KMS-11 (cell line): ENCODE results near the gene FKBP3.

Experiments used
- H2AFZ ChIP-seq: fragments of 200-600 bp; sonication (generic); 2 replicates; pipeline ENCODE4 v1.6.1; 2016; ENCODE audit warnings: antibody characterized with exemption, mixed run types, low read depth
- H3K27ac ChIP-seq: fragments of 200-600 bp; sonication (generic); 2 replicates; pipeline ENCODE4 v1.6.1; 2016; ENCODE audit warnings: mild to moderate bottlenecking, mixed run types
- H3K27me3 ChIP-seq: fragments of 200-600 bp; sonication (generic); 2 replicates; pipeline ENCODE4 v1.6.1; 2017; ENCODE audit warnings: mild to moderate bottlenecking, low read depth, mixed run types, moderate library complexity; ENCODE audit not compliant: insufficient read depth
- H3K36me3 ChIP-seq: fragments of 200-600 bp; sonication (generic); 2 replicates; pipeline ENCODE4 v1.6.1; 2017; ENCODE audit warnings: mild to moderate bottlenecking, mixed run types; ENCODE audit not compliant: insufficient read depth
- H3K4me1 ChIP-seq: fragments of 200-600 bp; sonication (generic); 2 replicates; pipeline ENCODE4 v1.6.1; 2016; ENCODE audit warnings: mild to moderate bottlenecking, low read depth, mixed run types; ENCODE audit not compliant: poor library complexity, severe bottlenecking
- H3K4me2 ChIP-seq: fragments of 200-600 bp; sonication (generic); 2 replicates; pipeline ENCODE4 v1.7.0; 2016; ENCODE audit warnings: mild to moderate bottlenecking, mixed run types
- H3K4me3 ChIP-seq: fragments of 200-600 bp; sonication (generic); IDR thresholded peaks from 2 replicates; pipeline ENCODE4 v1.6.1; 2017; ENCODE audit warnings: low read depth, low read length, mixed read lengths; ENCODE audit not compliant: insufficient read depth
- H3K79me2 ChIP-seq: fragments of 200-600 bp; sonication (generic); 2 replicates; pipeline ENCODE4 v1.6.1; 2016; ENCODE audit warnings: low read depth, mixed run types; ENCODE audit not compliant: insufficient read depth
- H3K9ac ChIP-seq: fragments of 200-600 bp; sonication (generic); 2 replicates; pipeline ENCODE4 v1.6.1; 2016; ENCODE audit warnings: mild to moderate bottlenecking, mixed run types
- H4K20me1 ChIP-seq: fragments of 200-600 bp; sonication (generic); 2 replicates; pipeline ENCODE4 v1.6.1; 2016; ENCODE audit warnings: mild to moderate bottlenecking, mixed run types; ENCODE audit not compliant: insufficient read depth
- CTCF ChIP-seq: fragments of 200-600 bp; sonication (generic); conservative IDR thresholded peaks from 2 replicates; pipeline ENCODE4 v1.6.1; 2017; ENCODE audit warnings: low read depth, mild to moderate bottlenecking, antibody characterized with exemption, low read length, moderate library complexity, mixed read lengths

FKBP3 gene

GRCh38 chr14:45135659-45136395 lies 1.5 kb upstream of the FKBP3 start, which contains the start of gene FANCM:
TSS of gene FANCM (plus strand) at chr14:45135930. CDS start at chr14:45136032, 102 bp downstream.
- no peak for TF ChIP-seq CTCF
- peaks cover 64% of the 10 kb centered on the region for H3K79me2 ChIP-seq
- peak within 1 kb of the TSS; percentile 81; the same call in 1 of the 2 replicates for H3K9ac ChIP-seq
- no peaks in the 10 kb centered on the region for H4K20me1 ChIP-seq
- peak within 1 kb of the TSS; percentile 89 for H2AFZ ChIP-seq
- peaks cover 25% of the 10 kb centered on the region for H3K4me1 ChIP-seq
- no peaks in the 10 kb centered on the region for H3K36me3 ChIP-seq
- H3K27me3 ChIP-seq = no peaks in the 10 kb centered on the region
- peak within 1 kb of the TSS; percentile 88 for H3K4me2 ChIP-seq
- H3K27ac ChIP-seq = peak within 1 kb of the TSS; percentile 61
- H3K4me3 ChIP-seq = no peak within 1 kb of the TSS

- H3K4me3 ChIP-seq = no peak overlapping the region
- H4K20me1 ChIP-seq = no peaks in the 10 kb centered on the region
- peak overlapping the region; percentile 84 for H3K4me2 ChIP-seq
- peak overlapping the region; percentile 89 for H2AFZ ChIP-seq
- H3K36me3 ChIP-seq = no peaks in the 10 kb centered on the region
- no peak for TF ChIP-seq CTCF
- H3K27ac ChIP-seq = peak overlapping the region; percentile 61
- peak overlapping the region; percentile 81; the same call in 1 of the 2 replicates for H3K9ac ChIP-seq
- peaks cover 57% of the 10 kb centered on the region for H3K79me2 ChIP-seq
- no peaks in the 10 kb centered on the region for H3K27me3 ChIP-seq
- H3K4me1 ChIP-seq = peaks cover 25% of the 10 kb centered on the region
These were observed 875 bp upstream of the FKBP3 start for GRCh38 chr14:45135156-45135555.

GRCh38 chr14:45133683-45134050 lies 614 bp downstream of the FKBP3 start:
- Histone ChIP-seq H2AFZ (peak overlapping the region; percentile 89), H3K9ac (peak overlapping the region; percentile 81; the same call in 1 of the 2 replicates), H3K27me3 (no peaks in the 10 kb centered on the region), H3K4me1 (peaks cover 19% of the 10 kb centered on the region), H3K79me2 (peaks cover 45% of the 10 kb centered on the region), H4K20me1 (no peaks in the 10 kb centered on the region), H3K4me3 (no peak overlapping the region), H3K27ac (peak overlapping the region; percentile 61), H3K4me2 (peak overlapping the region; percentile 76), H3K36me3 (no peaks in the 10 kb centered on the region)
- TF ChIP-seq CTCF = no peak

GRCh38 chr14:45128963-45129629 lies 5.2 kb downstream of the FKBP3 start:
- no peaks in the 10 kb centered on the region for H3K27me3 ChIP-seq
- no peak overlapping the region for H3K4me3 ChIP-seq
- no peak overlapping the region for H2AFZ ChIP-seq
- no peak overlapping the region for H3K9ac ChIP-seq
- H3K36me3 ChIP-seq = no peaks in the 10 kb centered on the region
- H3K4me2 ChIP-seq = no peak overlapping the region
- no peak overlapping the region for H3K27ac ChIP-seq
- H4K20me1 ChIP-seq = no peaks in the 10 kb centered on the region
- H3K79me2 ChIP-seq = peaks cover 16% of the 10 kb centered on the region
- peaks cover 4% of the 10 kb centered on the region for H3K4me1 ChIP-seq
- TF ChIP-seq CTCF = no peak
